DMS 273 treated with DMSO at 0.1 percent for 48 hours (cell line): ENCODE data around the gene NAB1.
A peak's percentile ranks its signal among the peaks of the same experiment; 100 is the strongest.

Source experiments
- DNase-seq: peaks from one replicate; lab custom pipeline; 2025; lab: John Stamatoyannopoulos, UW

NAB1 gene

GRCh38 chr2:190713471-190713870 lies 64.6 kb downstream of the NAB1 start:
- DNase-seq: no peak

GRCh38 chr2:190714958-190715357 lies 66.1 kb downstream of the NAB1 start:
- no peak for DNase-seq

GRCh38 chr2:190716176-190716807 lies 67.4 kb downstream of the NAB1 start:
- no peak for DNase-seq

- DNase-seq: peak; percentile 39
Observed at GRCh38 chr2:190717306-190717705, 68.4 kb downstream of the NAB1 start.

GRCh38 chr2:190717764-190718651 lies 69.1 kb downstream of the NAB1 start:
- peak; percentile 39 for DNase-seq

GRCh38 chr2:190718652-190719526 lies 70.0 kb downstream of the NAB1 start:
- peak; percentile 16 for DNase-seq

- DNase-seq: no peak
Observed at GRCh38 chr2:190720276-190720675, 71.4 kb downstream of the NAB1 start.

GRCh38 chr2:190720691-190721090 lies 71.8 kb downstream of the NAB1 start:
- no peak for DNase-seq

GRCh38 chr2:190722061-190722759 lies 73.3 kb downstream of the NAB1 start:
- no peak for DNase-seq

GRCh38 chr2:190722835-190723234 lies 74.0 kb downstream of the NAB1 start:
- DNase-seq: no peak

GRCh38 chr2:190723397-190724090 lies 74.7 kb downstream of the NAB1 start:
- no peak for DNase-seq

GRCh38 chr2:190726255-190726654 lies 77.4 kb downstream of the NAB1 start:
- no peak for DNase-seq

GRCh38 chr2:190736355-190736754 lies 87.5 kb downstream of the NAB1 start:
- DNase-seq: no peak

GRCh38 chr2:190740449-190740848 lies 91.6 kb downstream of the NAB1 start:
- no peak for DNase-seq
